ENCODE measurements around the gene EYA2.

DNA sequence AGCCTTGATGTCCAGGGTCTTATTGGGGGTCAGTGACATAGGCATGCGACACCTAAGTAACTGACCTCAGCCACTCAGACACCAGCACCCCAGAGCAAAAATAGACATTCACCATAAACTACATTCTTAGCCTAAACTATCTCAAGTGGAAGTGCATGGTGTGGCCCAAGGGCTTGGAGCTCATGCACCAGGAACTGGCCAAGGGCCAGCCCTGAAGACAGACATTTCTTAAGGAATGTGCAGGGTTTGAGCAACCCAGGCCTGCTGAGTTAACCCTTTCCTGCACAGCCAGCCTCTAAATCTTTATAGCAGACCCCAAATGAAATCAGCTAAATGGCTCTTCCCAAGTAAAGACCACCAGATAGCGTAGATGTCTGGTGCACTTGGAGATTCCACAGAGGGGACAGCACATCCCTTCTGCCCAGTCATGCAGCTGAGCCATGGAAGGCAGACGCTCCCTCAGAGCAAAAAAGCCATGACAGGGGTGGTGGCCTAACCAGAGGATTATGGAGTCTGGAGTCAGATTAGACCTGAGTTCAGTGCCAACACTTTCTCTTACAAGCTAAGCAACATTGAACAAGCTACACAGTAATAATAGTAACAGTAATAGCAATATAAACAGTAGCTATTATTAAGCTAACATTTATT lies 239.3 kb downstream of the EYA2 start:
- TF ChIP-seq, protein P1, sequence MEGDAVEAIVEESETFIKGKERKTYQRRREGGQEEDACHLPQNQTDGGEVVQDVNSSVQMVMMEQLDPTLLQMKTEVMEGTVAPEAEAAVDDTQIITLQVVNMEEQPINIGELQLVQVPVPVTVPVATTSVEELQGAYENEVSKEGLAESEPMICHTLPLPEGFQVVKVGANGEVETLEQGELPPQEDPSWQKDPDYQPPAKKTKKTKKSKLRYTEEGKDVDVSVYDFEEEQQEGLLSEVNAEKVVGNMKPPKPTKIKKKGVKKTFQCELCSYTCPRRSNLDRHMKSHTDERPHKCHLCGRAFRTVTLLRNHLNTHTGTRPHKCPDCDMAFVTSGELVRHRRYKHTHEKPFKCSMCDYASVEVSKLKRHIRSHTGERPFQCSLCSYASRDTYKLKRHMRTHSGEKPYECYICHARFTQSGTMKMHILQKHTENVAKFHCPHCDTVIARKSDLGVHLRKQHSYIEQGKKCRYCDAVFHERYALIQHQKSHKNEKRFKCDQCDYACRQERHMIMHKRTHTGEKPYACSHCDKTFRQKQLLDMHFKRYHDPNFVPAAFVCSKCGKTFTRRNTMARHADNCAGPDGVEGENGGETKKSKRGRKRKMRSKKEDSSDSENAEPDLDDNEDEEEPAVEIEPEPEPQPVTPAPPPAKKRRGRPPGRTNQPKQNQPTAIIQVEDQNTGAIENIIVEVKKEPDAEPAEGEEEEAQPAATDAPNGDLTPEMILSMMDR (conservative IDR thresholded peaks at IDR 0.05 in 1 of 2, IDR thresholded peaks at IDR 0.05 in 1 of 2; ENCODE audit: extremely low read depth in 1 of 2, insufficient read depth in 1 of 2, low read depth in 1 of 2, low read length in 2 of 2) = no peak
- TF ChIP-seq EZH2 (IDR thresholded peaks at IDR 0.05; ENCODE audit: borderline replicate concordance, low read length) = no peak

All from mammary epithelial cell (primary cell).